GM18517 (cell line): Measurements from ENCODE around the gene EXOSC7.
"Not testable (repeated sequence)": the region's sequence is repeated elsewhere in the genome, so short reads cannot be mapped to it uniquely, and the experiment has no call there.

Experiments
- ATAC-seq: cut with Tn5 transposase; IDR thresholded peaks from one replicate; pipeline ENCODE4 v1.9.1; 2021; ENCODE audit warnings: mild to moderate bottlenecking, moderate library complexity; ENCODE audit not compliant: unreplicated experiment

EXOSC7 gene

GRCh38 chr3:44961888-44962287 lies 14.2 kb upstream of the EXOSC7 start:
- ATAC-seq, result no peak

GRCh38 chr3:44962621-44963393 lies 13.2 kb upstream of the EXOSC7 start:
- no peak for ATAC-seq

GRCh38 chr3:44963571-44964325 lies 12.3 kb upstream of the EXOSC7 start:
- ATAC-seq, result no peak

GRCh38 chr3:44965165-44965564 lies 10.9 kb upstream of the EXOSC7 start:
- ATAC-seq, result no peak

- no peak for ATAC-seq
These were observed 9.2 kb upstream of the EXOSC7 start for GRCh38 chr3:44966795-44967278.

GRCh38 chr3:44968447-44968858 lies 7.6 kb upstream of the EXOSC7 start:
- no peak for ATAC-seq

GRCh38 chr3:44969154-44969827 lies 6.8 kb upstream of the EXOSC7 start:
- no peak for ATAC-seq

GRCh38 chr3:44969828-44970179 lies 6.2 kb upstream of the EXOSC7 start:
- no peak for ATAC-seq

- no peak for ATAC-seq
These were observed 5.0 kb upstream of the EXOSC7 start for GRCh38 chr3:44970926-44971490.

- ATAC-seq, result no peak
These were observed 1.6 kb upstream of the EXOSC7 start for GRCh38 chr3:44974416-44974815.

- no peak for ATAC-seq
These were observed 5.2 kb downstream of the EXOSC7 start for GRCh38 chr3:44981220-44981619.

- no peak for ATAC-seq
These were observed 5.7 kb downstream of the EXOSC7 start for GRCh38 chr3:44981751-44982150.

GRCh38 chr3:44982817-44983216 lies 6.8 kb downstream of the EXOSC7 start:
- ATAC-seq, result no peak

GRCh38 chr3:44983484-44983941 lies 7.5 kb downstream of the EXOSC7 start:
- no peak for ATAC-seq

- no peak for ATAC-seq
These were observed 8.3 kb downstream of the EXOSC7 start for GRCh38 chr3:44984335-44984734.

- not testable (repeated sequence) for ATAC-seq
These were observed 10.3 kb downstream of the EXOSC7 start for GRCh38 chr3:44986330-44986729.

GRCh38 chr3:44987332-44987731 lies 11.3 kb downstream of the EXOSC7 start:
- ATAC-seq, result no peak

GRCh38 chr3:44988073-44988472 lies 12.0 kb downstream of the EXOSC7 start:
- ATAC-seq, result no peak

- ATAC-seq, result no peak
These were observed 13.1 kb downstream of the EXOSC7 start for GRCh38 chr3:44989141-44989540.

GRCh38 chr3:44989636-44990373 lies 13.8 kb downstream of the EXOSC7 start:
- ATAC-seq, result no peak

- ATAC-seq, result no peak
These were observed 15.3 kb downstream of the EXOSC7 start for GRCh38 chr3:44991326-44991725.
